Fibroblast of the aortic adventitia (primary cell): ENCODE data around the gene PCED1A. TPM values are rescaled to one million over a fixed set of nuclear protein-coding genes. Genes with fewer than 3 reads are reported as not detected.

Experiments
- DNase-seq: peaks from one replicate; pipeline ENCODE4 v3.0.0-alpha.2; 2010; ENCODE audit warnings: low read depth
- H3K4me3 ChIP-seq: 2 replicates; pipeline ENCODE4 v1.5.1; 2011; ENCODE audit warnings: low read depth, mild to moderate bottlenecking, control low read depth, low read length, moderate library complexity
- total RNA-seq: library from RNA; depleted of rRNA; stranded (reverse); fragments of >200 nt; gene quantifications from 2 replicates; pipeline ENCODE4 v1.2.3, GENCODE V29; 2012; ENCODE audit warnings: low replicate concordance
- TF ChIP-seq, protein P1 (sequence below): IDR thresholded peaks from 2 replicates; pipeline ENCODE4 v1.5.1; 2011; ENCODE audit warnings: mild to moderate bottlenecking, low read length, control low read depth, inconsistent platforms; ENCODE audit not compliant: insufficient read depth

Gene PCED1A
- total RNA-seq, 1 donor: 21.1 TPM

GRCh38 chr20:2807019-2807418 lies 33.4 kb downstream of the PCED1A start:
- TF ChIP-seq, protein P1, sequence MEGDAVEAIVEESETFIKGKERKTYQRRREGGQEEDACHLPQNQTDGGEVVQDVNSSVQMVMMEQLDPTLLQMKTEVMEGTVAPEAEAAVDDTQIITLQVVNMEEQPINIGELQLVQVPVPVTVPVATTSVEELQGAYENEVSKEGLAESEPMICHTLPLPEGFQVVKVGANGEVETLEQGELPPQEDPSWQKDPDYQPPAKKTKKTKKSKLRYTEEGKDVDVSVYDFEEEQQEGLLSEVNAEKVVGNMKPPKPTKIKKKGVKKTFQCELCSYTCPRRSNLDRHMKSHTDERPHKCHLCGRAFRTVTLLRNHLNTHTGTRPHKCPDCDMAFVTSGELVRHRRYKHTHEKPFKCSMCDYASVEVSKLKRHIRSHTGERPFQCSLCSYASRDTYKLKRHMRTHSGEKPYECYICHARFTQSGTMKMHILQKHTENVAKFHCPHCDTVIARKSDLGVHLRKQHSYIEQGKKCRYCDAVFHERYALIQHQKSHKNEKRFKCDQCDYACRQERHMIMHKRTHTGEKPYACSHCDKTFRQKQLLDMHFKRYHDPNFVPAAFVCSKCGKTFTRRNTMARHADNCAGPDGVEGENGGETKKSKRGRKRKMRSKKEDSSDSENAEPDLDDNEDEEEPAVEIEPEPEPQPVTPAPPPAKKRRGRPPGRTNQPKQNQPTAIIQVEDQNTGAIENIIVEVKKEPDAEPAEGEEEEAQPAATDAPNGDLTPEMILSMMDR: no peak
- H3K4me3 ChIP-seq: no peak overlapping the region
- DNase-seq: no peak

GRCh38 chr20:2806351-2806701 lies 34.1 kb downstream of the PCED1A start:
- no peak overlapping the region for H3K4me3 ChIP-seq
- DNase-seq: no peak
- TF ChIP-seq, protein P1: no peak

DNA sequence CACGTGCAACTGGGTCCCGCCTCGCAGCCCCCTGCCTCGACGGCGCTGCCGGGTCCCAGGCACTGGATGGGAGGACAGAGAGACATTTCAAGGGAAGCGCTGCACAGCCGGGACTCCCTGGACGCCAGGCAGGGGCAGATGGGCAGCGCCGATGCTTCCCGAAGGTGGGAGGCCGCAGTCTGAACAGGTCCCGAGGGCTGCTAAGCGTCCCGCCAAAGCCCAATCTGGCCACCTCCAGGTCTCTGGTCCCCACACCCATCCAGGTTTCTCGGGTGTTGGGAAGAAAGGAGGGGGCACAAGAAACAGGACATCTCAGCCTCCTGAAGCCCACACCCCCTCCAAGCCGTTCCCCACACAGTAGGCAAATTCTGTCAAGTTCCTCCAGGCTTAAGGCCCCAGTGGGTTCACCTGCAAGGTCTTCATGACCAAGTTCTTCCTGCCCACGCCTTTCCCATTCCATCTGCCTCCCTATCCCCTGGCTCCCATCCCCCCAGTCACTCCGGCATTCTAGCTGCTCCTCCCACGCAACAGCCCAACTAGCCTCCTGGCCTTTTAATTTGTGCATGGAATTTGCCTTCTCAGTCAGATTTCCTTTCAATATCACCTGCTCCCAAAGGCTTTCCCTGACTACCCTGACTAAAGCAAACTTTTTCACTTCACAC lies 34.6 kb downstream of the PCED1A start:
- H3K4me3 ChIP-seq: no peak overlapping the region
- DNase-seq: no peak
- TF ChIP-seq, protein P1: no peak

DNA sequence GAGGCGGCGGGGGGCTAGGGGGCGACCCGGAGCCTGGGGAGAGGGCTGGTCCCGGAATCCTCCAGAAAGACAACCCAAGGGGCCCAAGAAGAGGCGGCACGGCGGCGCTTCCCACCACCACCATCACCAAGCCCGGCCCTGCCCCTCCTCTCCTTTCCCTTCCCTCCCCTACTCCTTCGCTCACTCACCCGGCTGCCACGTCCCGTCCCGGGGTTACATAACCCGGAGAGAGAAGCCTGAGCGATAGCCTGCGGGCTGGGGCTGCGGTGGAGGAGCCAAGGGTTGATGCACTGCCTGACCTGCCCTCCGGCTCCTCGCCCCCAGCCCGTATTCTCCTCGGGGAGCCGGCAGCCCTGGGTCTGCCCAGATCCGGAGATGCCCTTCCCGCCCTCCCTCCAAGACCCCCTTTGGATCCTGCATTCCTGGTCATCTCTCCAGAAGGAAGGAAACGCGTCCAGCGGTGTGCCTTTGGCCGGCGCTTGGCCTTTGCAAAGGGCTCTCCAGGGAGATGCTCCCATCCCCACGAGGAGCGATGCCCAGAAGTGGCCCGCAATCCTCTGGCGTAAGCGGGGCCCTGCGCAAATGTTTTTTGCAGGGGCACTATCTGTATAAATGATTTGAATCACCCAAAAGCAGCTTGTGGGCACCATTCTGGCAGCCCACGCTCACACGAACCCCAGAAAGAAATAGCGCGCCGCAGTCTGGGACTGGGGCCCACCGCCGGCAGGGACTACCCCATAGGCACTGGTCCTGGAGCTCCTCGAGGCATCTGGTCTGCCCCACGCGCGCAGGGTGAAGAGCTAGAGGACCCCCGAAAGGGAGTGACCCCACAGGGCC lies 35.4 kb downstream of the PCED1A start:
- TF ChIP-seq, protein P1: no peak
- DNase-seq: peak; percentile 19
- no peak overlapping the region for H3K4me3 ChIP-seq

- H3K4me3 ChIP-seq: no peak overlapping the region
- DNase-seq: no peak
These were observed 36.2 kb downstream of the PCED1A start for GRCh38 chr20:2804041-2804828.

GRCh38 chr20:2801286-2801728 lies 39.1 kb downstream of the PCED1A start:
- DNase-seq: no peak
- TF ChIP-seq, protein P1: no peak
- H3K4me3 ChIP-seq: no peak overlapping the region

More at GRCh38 chr20:2804041-2804828, 36.2 kb downstream of the PCED1A start:
- TF ChIP-seq, protein P1: no peak
